Lung (tissue), 12 donors: ENCODE data around the gene RAB3C. TPM values are rescaled to one million over a fixed set of nuclear protein-coding genes. Genes with fewer than 3 reads are reported as not detected.
A peak's percentile ranks its signal among the peaks of the same experiment; 100 is the strongest.

Source experiments
- ATAC-seq: fragments of 200-7000 bp; cut with Tn5 transposase; one replicate; pipeline ENCODE4 v1.9.1; 2020; ENCODE audit warnings: moderate number of reproducible peaks; ENCODE audit not compliant: insufficient read depth, low FRiP score
- DNase-seq, 3 donors: peaks; one replicate each; pipeline ENCODE4 v3.0.0-alpha.2; 2013 to 2017
- H3K27ac ChIP-seq, 2 donors: one replicate each; pipeline ENCODE4 v1.5.1; 2013; ENCODE audit warnings: mild to moderate bottlenecking in 2 of 2, moderate library complexity in 2 of 2, control low read depth in 1 of 2, inconsistent platforms in 1 of 2, low read depth in 1 of 2, low read length in 1 of 2
- H3K27me3 ChIP-seq, 3 donors: one replicate each; pipeline ENCODE4 v1.5.1; 2013; ENCODE audit warnings: low read length in 2 of 3; ENCODE audit not compliant: control insufficient read depth in 3 of 3, insufficient read depth in 3 of 3
- H3K36me3 ChIP-seq, 4 donors: one replicate each; pipeline ENCODE4 v1.5.1; 2013; ENCODE audit warnings: low read length in 4 of 4, mild to moderate bottlenecking in 1 of 4, moderate library complexity in 1 of 4; ENCODE audit not compliant: control insufficient read depth in 4 of 4, insufficient read depth in 4 of 4
- H3K4me1 ChIP-seq, 5 donors: one replicate each; pipeline ENCODE4 v1.5.1; 2013; ENCODE audit warnings: low read length in 5 of 5, mild to moderate bottlenecking in 2 of 5, moderate library complexity in 1 of 5; ENCODE audit not compliant: control insufficient read depth in 5 of 5, insufficient read depth in 5 of 5
- H3K4me3 ChIP-seq: one replicate; pipeline ENCODE4 v1.5.1; 2013; ENCODE audit warnings: mild to moderate bottlenecking, control low read depth, moderate library complexity
- H3K9ac ChIP-seq, 2 donors: one replicate each; pipeline ENCODE4 v1.5.1; 2013; ENCODE audit warnings: low read length in 2 of 2, control low read depth in 1 of 2; ENCODE audit not compliant: insufficient read depth in 1 of 2
- H3K9me3 ChIP-seq, 4 donors: one replicate each; pipeline ENCODE4 v1.5.1; 2013; ENCODE audit warnings: low read length in 3 of 4, mild to moderate bottlenecking in 1 of 4, moderate library complexity in 1 of 4; ENCODE audit not compliant: control insufficient read depth in 4 of 4, insufficient read depth in 3 of 4
- WGBS, 2 donors: extraction: QIAGEN DNeasy Blood & Tissue Kit; methylation state at CpG; one replicate each; pipeline ENCODE4 v1.1.7; 2013; 5-methylcytosine and 5-hydroxymethylcytosine counted together
- polyA plus RNA-seq, 2 donors: library from polyadenylated mRNA; stranded (reverse); fragments of 200-250 nt; gene quantifications; one replicate each; pipeline ENCODE4 v1.2.1, GENCODE V29; 2013
- total RNA-seq, 2 donors: library from RNA; depleted of rRNA in 1 of 2; stranded (reverse); fragments of >200 nt in 1 of 2; gene quantifications; one replicate each; pipeline ENCODE4 v1.2.1, GENCODE V29; 2014 to 2021
- TF ChIP-seq, protein P1 (sequence below): IDR thresholded peaks from 2 replicates; pipeline ENCODE4 v1.5.1; 2012; ENCODE audit warnings: mild to moderate bottlenecking; ENCODE audit errors: control extremely low read depth, extremely low read depth
- donor health status: control.
- donor health status: control.
- donor health status: Bipolar disorder and iron deficiency.
- donor health status: healthy.
- donor health status: DM: yes; HTN: yes; CAD: no.

The RAB3C gene
- total and polyA plus RNA-seq, 4 donors = 0.35 to 1.1 (median 0.86) TPM

DNA sequence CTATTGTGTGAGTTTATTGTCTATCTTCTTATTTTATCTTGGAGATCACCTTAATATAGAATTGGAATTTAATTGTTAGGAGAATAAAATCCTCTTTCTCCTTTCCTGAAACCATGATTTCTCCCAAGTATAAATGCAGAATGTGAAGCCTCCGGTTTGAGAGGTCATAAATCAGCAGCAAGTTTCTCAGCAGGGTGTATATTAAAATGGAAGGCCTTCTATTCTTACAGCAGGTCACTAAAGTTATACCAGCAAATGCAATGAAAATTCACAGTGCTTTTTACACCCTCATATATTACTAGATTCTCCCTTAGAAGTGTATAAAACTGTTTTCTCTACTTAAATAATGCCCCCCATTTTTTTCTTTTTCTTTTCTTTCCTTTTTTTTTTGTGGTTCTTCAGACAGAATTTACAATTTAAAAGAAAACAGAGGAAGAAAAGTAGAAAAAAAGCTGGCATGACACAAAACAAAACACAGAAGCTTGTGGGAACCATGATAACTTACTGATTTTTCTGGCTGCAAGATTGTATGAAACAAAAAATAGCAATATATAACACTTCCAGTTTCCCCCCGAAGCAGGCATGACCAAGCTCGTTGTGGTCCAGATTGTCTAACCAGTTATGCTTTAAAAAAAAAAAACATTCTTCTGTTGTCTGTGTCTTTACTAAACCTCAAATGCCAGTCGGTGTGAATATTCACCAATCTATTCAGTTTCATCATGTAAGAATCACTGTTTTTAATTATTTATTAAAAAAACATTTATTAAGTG is 211.2 kb downstream of the RAB3C start:
- H3K36me3 ChIP-seq = no peaks in the 10 kb centered on the region
- DNase-seq (no peak), ATAC-seq (no peak)
- no peaks in the 10 kb centered on the region for H3K9me3 ChIP-seq
- no peaks in the 10 kb centered on the region for H3K27me3 ChIP-seq
- 45 to 50% methylated on average over 4 of the region's 4 CpGs for WGBS, 2 donors
- H3K9ac ChIP-seq = no peak overlapping the region
- H3K4me1 ChIP-seq = no peaks in the 10 kb centered on the region
- no peak overlapping the region for H3K27ac ChIP-seq
- TF ChIP-seq, protein P1, sequence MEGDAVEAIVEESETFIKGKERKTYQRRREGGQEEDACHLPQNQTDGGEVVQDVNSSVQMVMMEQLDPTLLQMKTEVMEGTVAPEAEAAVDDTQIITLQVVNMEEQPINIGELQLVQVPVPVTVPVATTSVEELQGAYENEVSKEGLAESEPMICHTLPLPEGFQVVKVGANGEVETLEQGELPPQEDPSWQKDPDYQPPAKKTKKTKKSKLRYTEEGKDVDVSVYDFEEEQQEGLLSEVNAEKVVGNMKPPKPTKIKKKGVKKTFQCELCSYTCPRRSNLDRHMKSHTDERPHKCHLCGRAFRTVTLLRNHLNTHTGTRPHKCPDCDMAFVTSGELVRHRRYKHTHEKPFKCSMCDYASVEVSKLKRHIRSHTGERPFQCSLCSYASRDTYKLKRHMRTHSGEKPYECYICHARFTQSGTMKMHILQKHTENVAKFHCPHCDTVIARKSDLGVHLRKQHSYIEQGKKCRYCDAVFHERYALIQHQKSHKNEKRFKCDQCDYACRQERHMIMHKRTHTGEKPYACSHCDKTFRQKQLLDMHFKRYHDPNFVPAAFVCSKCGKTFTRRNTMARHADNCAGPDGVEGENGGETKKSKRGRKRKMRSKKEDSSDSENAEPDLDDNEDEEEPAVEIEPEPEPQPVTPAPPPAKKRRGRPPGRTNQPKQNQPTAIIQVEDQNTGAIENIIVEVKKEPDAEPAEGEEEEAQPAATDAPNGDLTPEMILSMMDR = no peak
- no peak overlapping the region for H3K4me3 ChIP-seq

DNA sequence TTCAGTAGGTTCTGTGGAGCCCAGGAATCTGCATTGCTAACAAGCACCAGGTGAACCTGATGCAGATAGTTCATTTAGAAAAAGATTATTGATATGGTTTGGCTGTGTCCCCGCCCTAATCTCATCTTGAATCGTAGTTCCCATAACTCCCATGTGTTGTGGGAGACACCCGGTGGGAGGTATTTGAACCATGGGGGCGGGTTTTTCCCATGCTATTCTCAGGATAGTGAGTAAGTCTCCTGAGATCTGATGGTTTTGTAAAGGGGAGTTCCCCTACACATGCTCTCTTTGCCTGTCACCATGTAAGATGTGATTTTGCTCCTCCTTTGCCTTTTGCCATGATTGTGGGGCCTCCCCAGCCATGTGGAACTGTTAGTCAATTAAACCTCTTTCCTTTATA is 212.0 kb downstream of the RAB3C start:
- 87 to 96% methylated on average over 4 of the region's 4 CpGs for WGBS, 2 donors
- Histone ChIP-seq H3K27ac (no peak overlapping the region), H3K4me3 (no peak overlapping the region), H3K9me3 (no peaks in the 10 kb centered on the region), H3K36me3 (no peaks in the 10 kb centered on the region), H3K4me1 (no peaks in the 10 kb centered on the region), H3K27me3 (no peaks in the 10 kb centered on the region), H3K9ac (no peak overlapping the region)
- ATAC-seq (no peak), DNase-seq (no peak)
- TF ChIP-seq, protein P1 = no peak

DNA sequence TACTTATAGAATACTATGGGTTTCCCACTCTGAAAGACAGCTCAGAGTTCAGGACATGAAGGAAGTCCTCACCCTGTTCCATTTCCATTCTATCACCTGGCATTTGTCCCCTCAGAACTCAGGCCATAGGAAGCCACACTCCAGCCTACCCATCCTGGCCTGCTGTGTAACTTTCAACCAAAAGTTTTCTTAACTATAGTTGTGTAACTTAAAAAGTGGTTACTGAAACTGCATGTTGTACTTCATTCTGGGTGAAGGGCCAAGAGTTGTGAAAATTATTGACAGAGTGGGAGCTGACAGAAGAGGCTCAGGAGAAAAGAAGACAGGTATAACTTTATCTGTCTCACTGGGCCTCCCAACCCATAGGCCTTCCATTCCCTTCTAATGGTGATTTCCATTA is 212.5 kb downstream of the RAB3C start:
- no peak for ATAC-seq
- Histone ChIP-seq H3K4me3 (no peak overlapping the region), H3K36me3 (no peaks in the 10 kb centered on the region), H3K9me3 (no peaks in the 10 kb centered on the region), H3K27ac (no peak overlapping the region), H3K27me3 (no peaks in the 10 kb centered on the region), H3K9ac (no peak overlapping the region), H3K4me1 (no peaks in the 10 kb centered on the region)
- no peak for DNase-seq
- TF ChIP-seq, protein P1 = no peak

DNA sequence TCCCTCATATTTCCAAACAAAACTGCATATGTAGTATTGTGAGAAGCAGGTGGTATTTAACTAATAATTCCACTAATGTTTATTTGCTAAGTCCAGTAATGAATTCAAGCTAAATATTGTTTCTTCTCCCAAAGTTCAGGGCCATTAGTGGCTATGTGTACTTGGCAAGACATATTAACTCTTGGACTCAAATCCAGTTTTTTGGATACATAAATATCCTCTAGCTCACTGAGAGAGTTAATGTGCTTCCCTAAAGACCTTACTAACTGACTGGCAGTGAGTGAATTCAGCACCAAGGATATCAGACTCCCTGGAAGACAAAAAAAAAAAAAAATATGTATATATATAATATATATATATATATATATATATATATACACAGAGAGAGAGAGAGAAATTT is 214.1 kb downstream of the RAB3C start:
- Histone ChIP-seq H3K36me3 (no peaks in the 10 kb centered on the region), H3K27me3 (no peaks in the 10 kb centered on the region), H3K9ac (no peak overlapping the region), H3K4me3 (no peak overlapping the region), H3K4me1 (no peaks in the 10 kb centered on the region), H3K9me3 (no peaks in the 10 kb centered on the region), H3K27ac (no peak overlapping the region)
- ATAC-seq = no peak
- DNase-seq = peak in 2 of 3 donors; percentile 52 to 71
- TF ChIP-seq, protein P1 = no peak
